Type B pancreatic cell (in vitro differentiated cells): Measurements from ENCODE around the gene SLC29A4. TPM values are rescaled to one million over a fixed set of nuclear protein-coding genes. Genes with fewer than 3 reads are reported as not detected.
A peak's percentile ranks its signal among the peaks of the same experiment; 100 is the strongest.
"Not testable (repeated sequence)": the region's sequence is repeated elsewhere in the genome, so short reads cannot be mapped to it uniquely, and the experiment has no call there.

Experiments used
- DNase-seq: peaks from one replicate; pipeline ENCODE4 v3.0.0; 2021; ENCODE audit warnings: mixed read lengths; ENCODE audit not compliant: unreplicated experiment; ENCODE audit errors: extremely low spot score
- H3K27ac Mint-ChIP-seq: 2 replicates; pipeline ENCODE4 v1.8.0; 2021; ENCODE audit warnings: mild to moderate bottlenecking, mixed read lengths
- H3K27me3 Mint-ChIP-seq: 2 replicates; pipeline ENCODE4 v1.8.0; 2021; ENCODE audit warnings: mixed read lengths
- H3K36me3 Mint-ChIP-seq: 2 replicates; pipeline ENCODE4 v1.8.0; 2021; ENCODE audit warnings: mixed read lengths
- H3K4me1 Mint-ChIP-seq: one replicate; pipeline ENCODE4 v1.8.0; 2021; ENCODE audit warnings: mixed read lengths; ENCODE audit not compliant: unreplicated experiment
- H3K4me3 Mint-ChIP-seq: 2 replicates; pipeline ENCODE4 v1.8.0; 2021; ENCODE audit warnings: mild to moderate bottlenecking, mixed read lengths
- H3K9me3 Mint-ChIP-seq: 2 replicates; pipeline ENCODE4 v1.8.0; 2021; ENCODE audit warnings: mixed read lengths
- total RNA-seq: library from RNA; stranded (reverse); gene quantifications from 2 replicates; pipeline ENCODE4 v1.2.1, GENCODE V29; 2021; ENCODE audit warnings: low replicate concordance
- TF ChIP-seq, protein P1 (sequence below): fragments of 200-600 bp; sonication (generic); conservative IDR thresholded peaks from 2 replicates; pipeline ENCODE4 v1.5.0; 2021; ENCODE audit warnings: antibody characterized with exemption, mild to moderate bottlenecking

The SLC29A4 gene
- total RNA-seq, 1 donor from 2014 or later = 79.6 TPM

DNA sequence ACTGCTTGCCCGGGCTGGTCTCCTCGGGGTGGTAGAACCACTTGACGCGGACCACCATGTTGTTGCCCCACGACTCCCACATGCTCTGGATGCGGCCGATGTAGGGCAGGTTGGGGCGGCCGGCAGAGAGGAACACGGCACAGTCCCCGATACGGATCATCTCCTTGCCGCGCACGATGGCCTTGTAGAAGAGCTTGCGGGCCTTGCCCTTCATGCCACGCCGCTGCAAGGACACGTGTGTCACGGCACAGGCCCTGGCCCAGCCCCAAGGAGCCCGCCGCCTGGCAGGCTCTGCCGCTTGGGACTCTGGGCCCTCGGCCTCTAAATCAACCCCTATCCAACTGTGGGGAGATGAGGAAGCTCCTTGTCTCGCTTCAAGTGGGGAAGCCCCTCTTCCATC, 26.4 kb downstream of the SLC29A4 start:
- TF ChIP-seq, protein P1, sequence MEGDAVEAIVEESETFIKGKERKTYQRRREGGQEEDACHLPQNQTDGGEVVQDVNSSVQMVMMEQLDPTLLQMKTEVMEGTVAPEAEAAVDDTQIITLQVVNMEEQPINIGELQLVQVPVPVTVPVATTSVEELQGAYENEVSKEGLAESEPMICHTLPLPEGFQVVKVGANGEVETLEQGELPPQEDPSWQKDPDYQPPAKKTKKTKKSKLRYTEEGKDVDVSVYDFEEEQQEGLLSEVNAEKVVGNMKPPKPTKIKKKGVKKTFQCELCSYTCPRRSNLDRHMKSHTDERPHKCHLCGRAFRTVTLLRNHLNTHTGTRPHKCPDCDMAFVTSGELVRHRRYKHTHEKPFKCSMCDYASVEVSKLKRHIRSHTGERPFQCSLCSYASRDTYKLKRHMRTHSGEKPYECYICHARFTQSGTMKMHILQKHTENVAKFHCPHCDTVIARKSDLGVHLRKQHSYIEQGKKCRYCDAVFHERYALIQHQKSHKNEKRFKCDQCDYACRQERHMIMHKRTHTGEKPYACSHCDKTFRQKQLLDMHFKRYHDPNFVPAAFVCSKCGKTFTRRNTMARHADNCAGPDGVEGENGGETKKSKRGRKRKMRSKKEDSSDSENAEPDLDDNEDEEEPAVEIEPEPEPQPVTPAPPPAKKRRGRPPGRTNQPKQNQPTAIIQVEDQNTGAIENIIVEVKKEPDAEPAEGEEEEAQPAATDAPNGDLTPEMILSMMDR = no peak
- no peaks in the 10 kb centered on the region for H3K4me1 Mint-ChIP-seq
- H3K4me3 Mint-ChIP-seq = no peak overlapping the region
- H3K9me3 Mint-ChIP-seq = no peaks in the 10 kb centered on the region
- no peaks in the 10 kb centered on the region for H3K27me3 Mint-ChIP-seq
- no peak for DNase-seq
- H3K36me3 Mint-ChIP-seq = peaks cover 10% of the 10 kb centered on the region
- H3K27ac Mint-ChIP-seq = peak overlapping the region; percentile 41

DNA sequence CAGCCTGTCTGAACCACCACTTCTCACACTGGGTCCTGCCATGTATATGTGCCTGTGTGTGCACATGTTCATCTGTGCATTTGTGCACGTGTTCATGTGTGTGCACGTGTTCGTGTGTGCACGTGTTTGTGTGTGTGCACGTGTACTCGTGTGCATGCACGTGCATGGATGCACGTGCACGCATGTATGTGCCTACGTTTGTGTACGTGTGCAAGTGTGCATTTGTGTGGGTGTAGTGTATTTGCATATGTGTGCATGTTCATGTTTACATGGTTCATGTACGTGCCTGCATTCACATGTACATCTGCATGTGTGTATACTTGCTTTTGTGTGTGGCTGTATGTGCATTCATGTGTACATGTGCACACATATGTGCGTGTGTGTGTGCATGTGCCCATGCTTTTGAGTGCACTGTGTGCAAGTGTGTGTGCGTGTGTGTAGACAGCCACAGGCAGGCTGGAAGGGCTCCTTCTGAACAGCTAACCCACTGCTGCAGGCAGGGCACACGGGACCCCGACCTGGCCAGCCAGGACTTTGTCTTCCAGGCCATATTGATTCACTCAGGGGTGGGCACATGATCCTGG, 28.2 kb downstream of the SLC29A4 start:
- no peak for DNase-seq
- Mint-ChIP-seq H3K4me3 (no peak overlapping the region), H3K36me3 (peaks cover 10% of the 10 kb centered on the region), H3K27me3 (no peaks in the 10 kb centered on the region), H3K27ac (no peak overlapping the region), H3K9me3 (no peaks in the 10 kb centered on the region), H3K4me1 (no peaks in the 10 kb centered on the region)
- TF ChIP-seq, protein P1 = no peak

DNA sequence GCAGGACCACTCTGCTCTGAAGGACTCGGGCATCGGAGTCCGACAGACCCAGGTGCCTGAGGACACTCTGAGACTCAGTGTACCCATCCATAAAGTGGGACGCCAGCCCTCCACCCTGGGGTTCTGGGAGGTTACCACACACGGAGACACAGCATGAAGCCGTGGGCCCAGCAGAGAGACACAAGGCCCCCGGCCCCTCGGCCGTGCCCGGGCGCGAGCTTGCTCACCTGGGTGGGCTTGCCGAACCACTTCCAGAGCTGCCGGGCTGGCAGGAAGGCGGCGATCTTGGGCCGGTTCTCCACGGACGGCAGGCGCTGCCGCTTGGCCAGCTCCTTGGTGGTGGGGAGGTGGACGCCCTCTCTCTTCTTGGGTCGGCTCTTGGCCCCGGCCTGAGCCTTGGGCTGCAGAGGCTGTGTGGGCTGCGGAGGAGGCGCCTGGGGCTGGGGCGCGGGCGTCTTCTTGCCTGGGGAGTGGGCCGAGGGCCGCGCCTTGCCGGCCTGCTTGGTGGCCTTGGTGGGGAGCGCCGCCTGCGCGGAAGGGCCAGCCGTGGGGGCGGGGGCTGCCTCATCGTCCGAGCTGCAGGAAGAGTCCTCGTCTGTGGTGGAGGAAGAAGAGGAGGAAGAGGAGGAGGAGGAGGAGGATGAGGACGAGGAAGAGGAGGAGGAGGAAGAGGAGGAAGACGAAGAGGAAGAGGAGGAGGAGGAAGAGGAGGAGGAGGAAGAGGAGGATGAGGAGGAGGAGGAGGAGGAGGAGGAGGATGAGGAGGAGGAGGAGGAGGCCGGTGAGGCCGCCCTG, 29.7 kb downstream of the SLC29A4 start:
- H3K9me3 Mint-ChIP-seq, H3K4me1 Mint-ChIP-seq, H3K27ac Mint-ChIP-seq, H3K4me3 Mint-ChIP-seq, H3K27me3 Mint-ChIP-seq, DNase-seq: not testable (repeated sequence)
- peaks cover 14% of the 10 kb centered on the region for H3K36me3 Mint-ChIP-seq

DNA sequence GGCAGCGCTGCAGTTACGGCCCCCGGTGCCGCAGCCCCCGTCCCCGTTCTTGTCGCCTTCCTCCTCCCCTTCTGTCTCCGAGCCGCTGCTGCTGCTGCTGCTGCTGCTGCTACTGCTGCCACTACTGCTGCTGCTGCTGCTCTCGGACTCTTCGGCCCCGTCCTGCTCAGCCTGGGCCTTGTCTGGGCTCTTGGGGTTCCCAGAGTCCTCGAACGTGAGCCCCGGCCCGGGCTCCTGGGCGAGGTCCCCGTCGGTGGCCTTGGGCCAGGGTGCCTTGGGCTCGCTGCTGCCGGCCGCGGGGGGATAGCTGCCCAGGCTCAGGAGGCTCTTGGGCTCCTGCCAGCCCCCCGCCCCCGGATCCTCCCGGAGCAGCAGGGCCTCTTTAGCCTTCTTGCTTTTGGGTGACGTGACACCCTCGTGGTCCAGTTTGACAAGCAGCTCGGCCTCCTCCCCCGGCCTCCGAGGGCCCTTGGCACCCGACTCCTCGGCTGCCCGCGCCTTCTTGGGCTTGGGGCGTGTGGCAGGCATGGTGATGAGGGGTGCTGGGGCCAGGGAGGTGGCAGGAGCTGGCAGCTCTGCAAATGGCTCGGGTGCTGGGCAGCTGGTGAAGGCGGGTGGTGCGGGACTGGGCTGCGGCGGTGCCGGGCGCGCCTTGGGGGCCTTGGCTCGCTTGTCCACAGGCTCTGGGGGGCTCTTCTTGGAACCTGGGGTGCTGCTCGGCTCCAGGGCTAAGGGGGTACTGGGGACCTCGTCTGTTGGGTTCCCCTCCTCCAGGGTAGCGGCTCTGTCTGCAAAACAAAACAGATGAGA, 30.5 kb downstream of the SLC29A4 start:
- H3K27me3 Mint-ChIP-seq, DNase-seq, H3K4me3 Mint-ChIP-seq, H3K9me3 Mint-ChIP-seq, H3K27ac Mint-ChIP-seq, H3K4me1 Mint-ChIP-seq: not testable (repeated sequence)
- H3K36me3 Mint-ChIP-seq = peaks cover 17% of the 10 kb centered on the region

DNA sequence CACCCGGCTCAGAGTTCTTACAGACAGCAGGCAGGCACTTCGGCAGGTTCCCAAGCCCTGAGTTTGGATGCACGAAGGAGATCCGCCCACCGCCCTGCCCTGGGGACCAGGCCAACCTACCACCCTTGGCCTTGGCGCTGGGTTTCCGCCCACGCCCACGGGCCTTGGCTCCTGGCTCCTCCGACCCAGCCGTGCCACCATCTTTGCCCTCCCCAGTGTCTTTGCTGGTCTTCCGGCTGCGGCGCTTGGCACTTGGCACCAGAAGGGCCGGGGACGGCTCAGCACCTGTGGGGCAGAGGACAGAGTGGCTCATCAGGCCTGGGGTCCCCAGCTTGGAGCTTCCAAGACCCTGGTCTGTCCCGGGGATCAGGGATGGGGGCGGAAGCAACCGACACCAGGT, 32.1 kb downstream of the SLC29A4 start:
- peaks cover 9% of the 10 kb centered on the region for H3K9me3 Mint-ChIP-seq
- H3K36me3 Mint-ChIP-seq = peaks cover 30% of the 10 kb centered on the region
- no peak overlapping the region for H3K4me3 Mint-ChIP-seq

DNA sequence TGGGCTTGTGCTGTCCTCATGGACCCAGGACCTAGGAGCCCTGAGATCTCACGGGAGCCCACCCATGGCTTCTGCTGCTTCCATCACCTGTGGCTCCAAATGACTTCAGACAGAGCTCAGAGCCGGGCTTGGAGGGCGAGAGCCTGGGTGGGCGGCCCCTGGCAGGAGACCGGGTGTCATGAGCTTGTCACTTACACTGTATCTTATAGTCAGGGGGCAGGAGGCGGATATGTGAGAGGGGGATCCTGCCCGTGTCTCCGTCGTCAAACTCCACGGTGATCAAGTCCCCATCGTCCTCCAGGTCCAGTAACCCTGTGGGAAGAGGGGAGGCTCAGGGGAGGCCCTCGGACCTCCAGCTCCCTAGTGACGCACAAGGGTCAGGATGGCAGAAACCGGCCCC, 33.0 kb downstream of the SLC29A4 start:
- Mint-ChIP-seq H3K9me3 (peaks cover 9% of the 10 kb centered on the region), H3K4me1 (no peaks in the 10 kb centered on the region), H3K27ac (no peak overlapping the region), H3K27me3 (no peaks in the 10 kb centered on the region), H3K4me3 (no peak overlapping the region), H3K36me3 (peaks cover 31% of the 10 kb centered on the region)
- DNase-seq = no peak
- TF ChIP-seq, protein P1 = no peak

More for the DNA sequence above, 32.1 kb downstream of the SLC29A4 start:
- DNase-seq = no peak
- H3K4me1 Mint-ChIP-seq = no peaks in the 10 kb centered on the region
- H3K27ac Mint-ChIP-seq = no peak overlapping the region
- H3K27me3 Mint-ChIP-seq = no peaks in the 10 kb centered on the region
- TF ChIP-seq, protein P1 = no peak

DNA sequence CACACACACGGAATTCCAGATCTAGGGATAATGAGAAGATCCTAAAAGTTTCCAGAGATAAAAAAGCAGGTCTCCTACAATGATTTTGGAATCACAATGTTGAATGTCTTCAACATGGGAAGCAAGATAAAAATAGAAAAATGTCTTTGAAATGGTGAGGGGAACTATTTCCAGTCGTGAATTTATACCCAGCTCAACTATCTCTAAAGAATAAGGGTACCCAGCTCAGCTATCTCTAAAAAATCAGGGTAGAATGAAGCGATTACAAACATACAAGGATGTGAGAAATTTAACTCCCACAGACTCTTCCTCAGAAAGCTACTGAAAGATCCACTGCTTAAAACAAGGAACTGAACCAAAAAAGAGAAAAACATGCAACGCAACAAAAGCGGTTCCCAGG, 35.9 kb downstream of the SLC29A4 start:
- not testable (repeated sequence) for DNase-seq, H3K9me3 Mint-ChIP-seq, H3K27ac Mint-ChIP-seq, H3K4me1 Mint-ChIP-seq, H3K27me3 Mint-ChIP-seq, H3K4me3 Mint-ChIP-seq
- H3K36me3 Mint-ChIP-seq = peaks cover 34% of the 10 kb centered on the region
